ENCODE data around the gene RRP12. TPM values are rescaled to one million over a fixed set of nuclear protein-coding genes. Genes with fewer than 3 reads are reported as not detected.

Gene RRP12
- total RNA-seq, 1 donor from 2014 or later, result 42.4 TPM

- H3K4me3 Mint-ChIP-seq, result no peak overlapping the region
These were observed 90.0 kb downstream of the RRP12 start for GRCh38 chr10:97311111-97311626.

DNA sequence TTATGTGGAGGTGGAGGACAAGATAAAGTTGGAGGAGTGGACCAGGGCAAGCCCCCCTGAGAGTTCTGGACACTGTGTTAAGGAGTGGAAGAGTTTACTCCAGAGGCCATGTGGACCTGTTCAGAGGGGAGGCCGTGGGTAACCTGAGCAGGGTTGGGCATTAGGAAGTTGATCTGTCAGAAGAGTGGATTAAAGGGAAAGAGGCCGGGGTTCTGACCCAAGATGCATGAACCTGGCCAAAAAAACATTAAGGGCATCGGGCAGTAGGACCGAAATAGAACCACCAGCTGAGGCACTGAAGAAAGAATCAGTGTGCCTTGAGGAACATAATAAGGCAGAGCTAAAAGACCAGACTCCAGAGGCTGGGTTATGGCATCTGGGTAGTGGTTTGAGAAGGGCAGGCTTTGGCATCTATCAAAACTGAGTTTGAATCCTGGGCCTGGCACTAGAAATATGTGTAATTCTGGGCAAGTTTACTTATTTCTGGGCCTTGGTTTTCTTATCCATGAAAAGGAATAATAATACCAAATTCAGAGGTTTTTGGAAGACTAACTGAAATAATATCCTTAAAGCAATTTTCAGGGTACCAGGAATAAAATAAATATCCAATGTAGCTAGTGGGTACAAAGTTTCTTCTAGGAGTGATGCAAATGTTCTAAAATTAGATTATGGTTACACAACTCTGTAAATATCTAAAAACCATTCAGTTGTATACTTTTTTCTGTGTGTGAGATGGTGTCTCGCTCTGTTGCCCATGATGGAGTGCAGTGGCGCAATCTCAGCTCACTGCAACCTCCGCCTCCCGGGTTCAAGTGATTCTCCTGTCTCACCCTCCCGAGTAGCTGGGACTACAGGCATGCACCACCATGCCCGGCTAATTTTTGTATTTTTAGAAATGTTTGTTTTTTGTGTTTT lies 93.0 kb downstream of the RRP12 start:
- H3K9me3 Mint-ChIP-seq, result no peaks in the 10 kb centered on the region
- TF ChIP-seq CTCF (IDR thresholded peaks at IDR 0.05; ENCODE audit: unreplicated experiment), result no peak
- H3K27ac Mint-ChIP-seq, result no peak overlapping the region
- no peaks in the 10 kb centered on the region for H3K36me3 Mint-ChIP-seq
- H3K4me3 Mint-ChIP-seq, result no peak overlapping the region
- no peak for DNase-seq (ENCODE audit: low spot score in 2 of 2, unreplicated experiment in 2 of 2)
- no peaks in the 10 kb centered on the region for H3K27me3 Mint-ChIP-seq (ENCODE audit: low read depth)
- H3K4me1 Mint-ChIP-seq, result no peaks in the 10 kb centered on the region

More at GRCh38 chr10:97311111-97311626, 90.0 kb downstream of the RRP12 start:
- Mint-ChIP-seq H3K27me3 (ENCODE audit: low read depth) (no peaks in the 10 kb centered on the region), H3K4me1 (no peaks in the 10 kb centered on the region), H3K9me3 (no peaks in the 10 kb centered on the region), H3K36me3 (no peaks in the 10 kb centered on the region), H3K27ac (no peak overlapping the region)
- TF ChIP-seq CTCF (IDR thresholded peaks at IDR 0.05; ENCODE audit: unreplicated experiment), result no peak
- DNase-seq (ENCODE audit: low spot score in 2 of 2, unreplicated experiment in 2 of 2), result no peak

DNA sequence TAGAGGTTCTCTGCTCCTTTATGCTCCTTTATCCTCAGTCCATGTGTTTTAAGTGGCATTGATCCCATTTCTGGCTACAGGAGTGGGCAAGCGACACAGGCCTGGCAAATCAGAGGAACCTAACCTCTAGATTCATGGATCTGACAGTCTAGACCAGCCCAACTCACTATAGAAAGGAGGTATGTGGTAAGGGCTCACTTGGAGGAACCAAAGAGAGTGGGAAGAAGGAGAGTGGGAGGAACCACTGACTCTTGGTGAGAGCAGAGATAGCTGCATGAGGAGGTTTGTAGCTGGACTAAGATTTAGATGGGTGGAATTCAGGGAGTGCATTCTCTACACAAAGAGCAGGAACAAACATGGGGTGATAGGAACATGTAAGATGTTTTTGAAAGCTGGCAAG lies 93.7 kb downstream of the RRP12 start:
- no peaks in the 10 kb centered on the region for H3K27me3 Mint-ChIP-seq (ENCODE audit: low read depth)
- no peaks in the 10 kb centered on the region for H3K36me3 Mint-ChIP-seq
- no peak overlapping the region for H3K27ac Mint-ChIP-seq
- no peak for TF ChIP-seq CTCF (IDR thresholded peaks at IDR 0.05; ENCODE audit: unreplicated experiment)
- DNase-seq (ENCODE audit: low spot score in 2 of 2, unreplicated experiment in 2 of 2), result no peak
- H3K9me3 Mint-ChIP-seq, result no peaks in the 10 kb centered on the region
- H3K4me3 Mint-ChIP-seq, result no peak overlapping the region
- no peaks in the 10 kb centered on the region for H3K4me1 Mint-ChIP-seq

Other genes with a start within 250 kb of the RRP12 start
- gene SLIT1, start 215.4 kb downstream of the RRP12 start, total RNA-seq, result 0.27 to 0.40 TPM (median 0.40 TPM) in 3 replicates
- gene ARHGAP19, start 108.7 kb downstream of the RRP12 start, total RNA-seq, result 19.4 to 22.8 TPM (median 22.6 TPM) in 3 replicates
- 2.4 to 2.9 TPM (median 2.4 TPM) in 3 replicates for gene FRAT1, start 82.1 kb downstream of the RRP12 start, total RNA-seq
- 8.9 to 9.2 TPM (median 9.0 TPM) in 3 replicates for gene FRAT2, start 66.6 kb downstream of the RRP12 start, total RNA-seq
- 188 to 197 TPM (median 188 TPM) in 3 replicates for gene PGAM1, start 24.9 kb upstream of the RRP12 start, total RNA-seq
- gene EXOSC1, start 44.7 kb upstream of the RRP12 start, total RNA-seq, result 28.2 to 31.2 TPM (median 30.6 TPM) in 3 replicates
- gene ZDHHC16, start 44.8 kb upstream of the RRP12 start, total RNA-seq, result 36.9 to 41.4 TPM (median 39.7 TPM) in 3 replicates
- gene MMS19, start 97.1 kb upstream of the RRP12 start, total RNA-seq, result 82.5 to 88.1 TPM (median 84.9 TPM) in 3 replicates
- gene UBTD1, start 97.6 kb upstream of the RRP12 start, total RNA-seq, result 9.1 to 9.4 TPM (median 9.4 TPM) in 3 replicates
- 0.20 to 0.24 TPM (median 0.20 TPM) in 3 replicates for gene ANKRD2, start 171.4 kb upstream of the RRP12 start, total RNA-seq
- gene HOGA1, start 183.0 kb upstream of the RRP12 start, total RNA-seq, result 0.31 to 0.50 TPM (median 0.40 TPM) in 3 replicates
- not detected in 3 replicates for gene C10orf62, start 188.4 kb upstream of the RRP12 start, total RNA-seq
- 15.4 to 17.3 TPM (median 16.4 TPM) in 3 replicates for gene MORN4, start 232.2 kb upstream of the RRP12 start, total RNA-seq
- gene PI4K2A, start 239.3 kb upstream of the RRP12 start, total RNA-seq, result 18.4 to 20.1 TPM (median 18.7 TPM) in 3 replicates

Data from mesothelial cell of epicardium (in vitro differentiated cells).